Ovary (tissue), 3 donors: ENCODE measurements around the gene FADS1.

Experiments used
- CTCF ChIP-seq, 3 donors: fragments of 450-650 bp in 2 of 3; fragments of 200-600 bp in 1 of 3; IDR thresholded peaks; one replicate each; pipeline versions ENCODE4 v1.5.1 to v1.8.0; 2016 to 2022; ENCODE audit warnings: antibody characterized with exemption in 3 of 3, mild to moderate bottlenecking in 1 of 3
- EP300 ChIP-seq: sonication (generic); formaldehyde crosslinking; IDR thresholded peaks from one replicate; pipeline ENCODE4 v1.6.1; 2017; ENCODE audit warnings: antibody characterized with exemption
- POLR2A ChIP-seq: fragments of 450-650 bp; IDR thresholded peaks from one replicate; pipeline ENCODE4 v1.6.1; 2017; ENCODE audit warnings: antibody characterized with exemption, mild to moderate bottlenecking, moderate library complexity
- donor health status: DM: no; HTN: no; CAD: no.

GRCh38 chr11:61787928-61788491 is 28.8 kb downstream of the FADS1 start:
- TF ChIP-seq CTCF (IDR thresholded peaks at IDR 0.05) (peak in 1 of 3 donors; percentile 40), POLR2A (no peak), EP300 (no peak)
